Glomerular endothelial cell (primary cell): ENCODE data around the gene ARF1. TPM values are rescaled to one million over a fixed set of nuclear protein-coding genes. Genes with fewer than 3 reads are reported as not detected.

Experiments used
- DNase-seq: peaks from one replicate; pipeline ENCODE4 v3.0.0-alpha.2; 2011; ENCODE audit warnings: low read depth, low spot score; ENCODE audit errors: extremely low read depth
- total RNA-seq: library from RNA; depleted of rRNA; stranded (reverse); fragments of >200 nt; gene quantifications from 2 replicates; pipeline ENCODE4 v1.2.3, GENCODE V29; 2015

ARF1 gene
- total RNA-seq, 1 donor from 2014 or later, result 563 TPM

- DNase-seq, result no peak
Observed at GRCh38 chr1:228068359-228068758, 14.1 kb upstream of the ARF1 start.

- DNase-seq, result no peak
Observed at GRCh38 chr1:228070173-228070572, 12.3 kb upstream of the ARF1 start.

GRCh38 chr1:228070851-228071250, 11.7 kb upstream of the ARF1 start:
- no peak for DNase-seq

GRCh38 chr1:228071839-228072657, 10.5 kb upstream of the ARF1 start:
- no peak for DNase-seq

GRCh38 chr1:228072658-228073043, 9.9 kb upstream of the ARF1 start:
- DNase-seq, result no peak

GRCh38 chr1:228073061-228073856, 9.2 kb upstream of the ARF1 start:
- no peak for DNase-seq

- DNase-seq, result no peak
Observed at GRCh38 chr1:228073857-228074545, 8.5 kb upstream of the ARF1 start.

GRCh38 chr1:228074954-228075730, 7.4 kb upstream of the ARF1 start:
- no peak for DNase-seq

- no peak for DNase-seq
Observed at GRCh38 chr1:228075801-228076271, 6.7 kb upstream of the ARF1 start.

GRCh38 chr1:228076796-228077430, 5.6 kb upstream of the ARF1 start:
- DNase-seq, result no peak

- no peak for DNase-seq
Observed at GRCh38 chr1:228077565-228078330, 4.8 kb upstream of the ARF1 start.

GRCh38 chr1:228079013-228079412, 3.5 kb upstream of the ARF1 start:
- no peak for DNase-seq

- DNase-seq, result no peak
Observed at GRCh38 chr1:228079601-228080263, 2.8 kb upstream of the ARF1 start.

- no peak for DNase-seq
Observed at GRCh38 chr1:228081144-228081543, 1.4 kb upstream of the ARF1 start.

GRCh38 chr1:228081578-228082213, 812 bp upstream of the ARF1 start:
- no peak for DNase-seq

GRCh38 chr1:228082918-228083870, 686 bp downstream of the ARF1 start:
- no peak for DNase-seq

GRCh38 chr1:228083871-228084278, 1.4 kb downstream of the ARF1 start:
- DNase-seq, result no peak
